ENCODE results near the gene TMEM86A.

The TMEM86A gene

GRCh38 chr11:18704045-18704645 lies 5.6 kb downstream of the TMEM86A start:
- H2AFZ ChIP-seq (ENCODE audit: low read depth, low read length) = no peak overlapping the region
- no peak overlapping the region for H3K9ac ChIP-seq (ENCODE audit: low read length)
- peaks cover 26% of the 10 kb centered on the region for H3K4me1 ChIP-seq (ENCODE audit: low read length)
- no peaks in the 10 kb centered on the region for H4K20me1 ChIP-seq (ENCODE audit: insufficient read depth, low read length)
- no peak overlapping the region for H3K4me2 ChIP-seq (ENCODE audit: low read length)
- no peaks in the 10 kb centered on the region for H3K79me2 ChIP-seq (ENCODE audit: low read length)
- no peaks in the 10 kb centered on the region for H3K36me3 ChIP-seq (replicated peaks; ENCODE audit: low read depth, low read length)
- H3K9me3 ChIP-seq (ENCODE audit: insufficient read depth, low read length) = no peaks in the 10 kb centered on the region
- no peak overlapping the region for H3K27ac ChIP-seq (ENCODE audit: low read length)
- H3K4me3 ChIP-seq (ENCODE audit: low read length) = no peak overlapping the region
- TF ChIP-seq EZH2phosphoT487 (IDR thresholded peaks at IDR 0.05; ENCODE audit: low read depth) = no peak
- no peak for TF ChIP-seq CTCF (IDR thresholded peaks at IDR 0.05; ENCODE audit: low read depth, low read length)
- peaks cover 21% of the 10 kb centered on the region for H3K27me3 ChIP-seq (ENCODE audit: low read depth, low read length)

- TF ChIP-seq CTCF (IDR thresholded peaks at IDR 0.05; ENCODE audit: low read depth, low read length) (no peak), EZH2phosphoT487 (IDR thresholded peaks at IDR 0.05; ENCODE audit: low read depth) (no peak)
- Histone ChIP-seq H3K4me1 (ENCODE audit: low read length) (peaks cover 20% of the 10 kb centered on the region), H4K20me1 (ENCODE audit: insufficient read depth, low read length) (no peaks in the 10 kb centered on the region), H3K4me2 (ENCODE audit: low read length) (no peak overlapping the region), H3K4me3 (ENCODE audit: low read length) (no peak overlapping the region), H3K27ac (ENCODE audit: low read length) (no peak overlapping the region), H3K79me2 (ENCODE audit: low read length) (no peaks in the 10 kb centered on the region), H3K9me3 (ENCODE audit: insufficient read depth, low read length) (no peaks in the 10 kb centered on the region), H3K9ac (ENCODE audit: low read length) (no peak overlapping the region), H2AFZ (ENCODE audit: low read depth, low read length) (no peak overlapping the region), H3K36me3 (replicated peaks; ENCODE audit: low read depth, low read length) (no peaks in the 10 kb centered on the region), H3K27me3 (ENCODE audit: low read depth, low read length) (peaks cover 15% of the 10 kb centered on the region)
Observed at GRCh38 chr11:18704698-18705097, 6.1 kb downstream of the TMEM86A start.

GRCh38 chr11:18705651-18706281 lies 7.2 kb downstream of the TMEM86A start:
- no peaks in the 10 kb centered on the region for H3K9me3 ChIP-seq (ENCODE audit: insufficient read depth, low read length)
- H3K27me3 ChIP-seq (ENCODE audit: low read depth, low read length) = peaks cover 9% of the 10 kb centered on the region; the same call in 1 of the 2 replicates
- H3K4me1 ChIP-seq (ENCODE audit: low read length) = peaks cover 20% of the 10 kb centered on the region
- H3K36me3 ChIP-seq (replicated peaks; ENCODE audit: low read depth, low read length) = no peaks in the 10 kb centered on the region
- no peak overlapping the region for H3K9ac ChIP-seq (ENCODE audit: low read length)
- H4K20me1 ChIP-seq (ENCODE audit: insufficient read depth, low read length) = no peaks in the 10 kb centered on the region
- H3K79me2 ChIP-seq (ENCODE audit: low read length) = no peaks in the 10 kb centered on the region
- TF ChIP-seq CTCF (IDR thresholded peaks at IDR 0.05; ENCODE audit: low read depth, low read length) (no peak), EZH2phosphoT487 (IDR thresholded peaks at IDR 0.05; ENCODE audit: low read depth) (no peak)
- H3K27ac ChIP-seq (ENCODE audit: low read length) = no peak overlapping the region
- no peak overlapping the region for H2AFZ ChIP-seq (ENCODE audit: low read depth, low read length)
- no peak overlapping the region for H3K4me3 ChIP-seq (ENCODE audit: low read length)
- no peak overlapping the region for H3K4me2 ChIP-seq (ENCODE audit: low read length)

- H3K36me3 ChIP-seq (replicated peaks; ENCODE audit: low read depth, low read length) = no peaks in the 10 kb centered on the region
- no peak overlapping the region for H3K27ac ChIP-seq (ENCODE audit: low read length)
- H3K4me3 ChIP-seq (ENCODE audit: low read length) = peak overlapping the region; percentile 62
- no peak overlapping the region for H3K9ac ChIP-seq (ENCODE audit: low read length)
- TF ChIP-seq EZH2phosphoT487 (IDR thresholded peaks at IDR 0.05; ENCODE audit: low read depth) = no peak
- TF ChIP-seq CTCF (IDR thresholded peaks at IDR 0.05; ENCODE audit: low read depth, low read length) = no peak
- H2AFZ ChIP-seq (ENCODE audit: low read depth, low read length) = no peak overlapping the region; the same call in 1 of the 2 replicates
- no peaks in the 10 kb centered on the region for H3K79me2 ChIP-seq (ENCODE audit: low read length)
- H3K9me3 ChIP-seq (ENCODE audit: insufficient read depth, low read length) = no peaks in the 10 kb centered on the region
- H4K20me1 ChIP-seq (ENCODE audit: insufficient read depth, low read length) = no peaks in the 10 kb centered on the region
- H3K4me2 ChIP-seq (ENCODE audit: low read length) = peak overlapping the region; percentile 61
- peaks cover 25% of the 10 kb centered on the region for H3K4me1 ChIP-seq (ENCODE audit: low read length)
- peaks cover 9% of the 10 kb centered on the region; the same call in 1 of the 2 replicates for H3K27me3 ChIP-seq (ENCODE audit: low read depth, low read length)
Observed at GRCh38 chr11:18706330-18707243, 8.0 kb downstream of the TMEM86A start.
